Smooth muscle cell (in vitro differentiated cells): ENCODE results near the gene RHEB. TPM values are rescaled to one million over a fixed set of nuclear protein-coding genes. Genes with fewer than 3 reads are reported as not detected.

Source experiments
- DNase-seq: peaks from one replicate; lab custom pipeline; 2025; ENCODE audit not compliant: unreplicated experiment; lab: John Stamatoyannopoulos, UW
- H2AFZ ChIP-seq: fragments of 200-600 bp; sonication (generic); 2 replicates; pipeline ENCODE4 v1.6.0; 2016; ENCODE audit warnings: antibody characterized with exemption, low read depth, mild to moderate bottlenecking
- H3F3A ChIP-seq: fragments of 200-600 bp; sonication (generic); 2 replicates; pipeline ENCODE4 v1.6.0; 2017; ENCODE audit warnings: antibody characterized with exemption, low read depth
- H3K27ac ChIP-seq: fragments of 200-600 bp; sonication (generic); 2 replicates; pipeline ENCODE4 v1.5.1; 2016; ENCODE audit warnings: low read depth, mild to moderate bottlenecking
- H3K27me3 ChIP-seq: fragments of 200-600 bp; sonication (generic); 2 replicates; pipeline ENCODE4 v1.6.1; 2016; ENCODE audit warnings: low read depth, mild to moderate bottlenecking
- H3K36me3 ChIP-seq: fragments of 200-600 bp; sonication (generic); 2 replicates; pipeline ENCODE4 v1.5.1; 2016; ENCODE audit warnings: low read depth
- H3K4me1 ChIP-seq: fragments of 200-600 bp; sonication (generic); 2 replicates; pipeline ENCODE4 v1.5.1; 2016; ENCODE audit warnings: low read depth
- H3K4me2 ChIP-seq: fragments of 200-600 bp; sonication (generic); 2 replicates; pipeline ENCODE4 v1.6.0; 2016; ENCODE audit warnings: mild to moderate bottlenecking
- H3K4me3 ChIP-seq: fragments of 200-600 bp; sonication (generic); 2 replicates; pipeline ENCODE4 v1.5.1; 2016; ENCODE audit warnings: mild to moderate bottlenecking
- H3K79me2 ChIP-seq: fragments of 200-600 bp; sonication (generic); 2 replicates; pipeline ENCODE4 v1.6.0; 2016; ENCODE audit warnings: low read depth, mild to moderate bottlenecking
- H3K9ac ChIP-seq: fragments of 200-600 bp; sonication (generic); 2 replicates; pipeline ENCODE4 v1.6.0; 2016; ENCODE audit warnings: low read depth
- H3K9me3 ChIP-seq: fragments of 200-600 bp; sonication (generic); replicated peaks from 2 replicates; pipeline ENCODE4 v1.5.1; 2016; ENCODE audit warnings: low read depth
- H4K20me1 ChIP-seq: fragments of 200-600 bp; sonication (generic); 2 replicates; pipeline ENCODE4 v1.6.0; 2016; ENCODE audit warnings: low read depth
- WGBS: methylation state at CpG from one replicate; pipeline ENCODE4 v1.1.7; 2016; ENCODE audit warnings: low lambda C conversion rate; 5-methylcytosine and 5-hydroxymethylcytosine counted together
- polyA plus RNA-seq: library from polyadenylated mRNA; unstranded; fragments of >200 nt; fragmentation: Nextera tagmentation; extraction: Ambion mirVana; gene quantifications from 2 replicates; pipeline ENCODE4 v1.2.1, GENCODE V29; 2016
- total RNA-seq: library from RNA; depleted of rRNA; stranded (reverse); fragments of >200 nt; gene quantifications from 2 replicates; pipeline ENCODE4 v1.2.3, GENCODE V29; 2014
- TF ChIP-seq, protein P1 (sequence below): fragments of 200-600 bp; sonication (generic); IDR thresholded peaks from 2 replicates; pipeline ENCODE4 v1.5.1; 2017; ENCODE audit warnings: borderline replicate concordance, mild to moderate bottlenecking, antibody characterized with exemption; ENCODE audit not compliant: insufficient read depth, poor library complexity, severe bottlenecking

RHEB gene
- total and polyA plus RNA-seq, 2 experiments from 2014 or later, result 115 to 151 TPM

DNA sequence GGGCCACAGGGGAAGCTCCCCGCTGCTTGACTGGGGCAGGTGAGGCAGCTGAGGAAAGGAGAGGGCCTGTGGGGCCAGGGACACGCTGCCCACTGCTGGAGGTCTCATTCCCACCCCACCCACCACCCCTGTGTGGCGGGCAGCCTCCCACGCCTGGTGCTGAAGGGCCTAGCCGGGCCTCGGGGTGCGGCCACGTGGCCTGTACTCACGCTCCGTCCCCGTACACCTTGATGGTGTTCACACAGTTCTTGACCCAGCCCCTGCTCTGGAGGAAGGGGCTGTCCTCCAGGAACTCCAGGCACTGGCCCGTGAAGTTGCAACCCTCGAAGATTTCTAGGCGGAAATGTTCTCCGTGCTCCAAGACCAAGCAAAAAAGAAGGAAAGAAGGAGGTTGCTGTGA, 83.7 kb downstream of the RHEB start:
- no peak overlapping the region for H3K27ac ChIP-seq
- H3K36me3 ChIP-seq, result no peaks in the 10 kb centered on the region
- H2AFZ ChIP-seq, result no peak overlapping the region
- DNase-seq, result no peak
- WGBS, result 86% methylated on average over 10 of the region's 15 CpGs
- H3F3A ChIP-seq, result peaks cover 3% of the 10 kb centered on the region
- no peak overlapping the region for H3K4me2 ChIP-seq
- H3K9me3 ChIP-seq, result no peaks in the 10 kb centered on the region
- TF ChIP-seq, protein P1, sequence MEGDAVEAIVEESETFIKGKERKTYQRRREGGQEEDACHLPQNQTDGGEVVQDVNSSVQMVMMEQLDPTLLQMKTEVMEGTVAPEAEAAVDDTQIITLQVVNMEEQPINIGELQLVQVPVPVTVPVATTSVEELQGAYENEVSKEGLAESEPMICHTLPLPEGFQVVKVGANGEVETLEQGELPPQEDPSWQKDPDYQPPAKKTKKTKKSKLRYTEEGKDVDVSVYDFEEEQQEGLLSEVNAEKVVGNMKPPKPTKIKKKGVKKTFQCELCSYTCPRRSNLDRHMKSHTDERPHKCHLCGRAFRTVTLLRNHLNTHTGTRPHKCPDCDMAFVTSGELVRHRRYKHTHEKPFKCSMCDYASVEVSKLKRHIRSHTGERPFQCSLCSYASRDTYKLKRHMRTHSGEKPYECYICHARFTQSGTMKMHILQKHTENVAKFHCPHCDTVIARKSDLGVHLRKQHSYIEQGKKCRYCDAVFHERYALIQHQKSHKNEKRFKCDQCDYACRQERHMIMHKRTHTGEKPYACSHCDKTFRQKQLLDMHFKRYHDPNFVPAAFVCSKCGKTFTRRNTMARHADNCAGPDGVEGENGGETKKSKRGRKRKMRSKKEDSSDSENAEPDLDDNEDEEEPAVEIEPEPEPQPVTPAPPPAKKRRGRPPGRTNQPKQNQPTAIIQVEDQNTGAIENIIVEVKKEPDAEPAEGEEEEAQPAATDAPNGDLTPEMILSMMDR, result no peak
- H3K27me3 ChIP-seq, result no peaks in the 10 kb centered on the region
- peaks cover 5% of the 10 kb centered on the region for H3K4me1 ChIP-seq
- H3K9ac ChIP-seq, result no peak overlapping the region
- H3K4me3 ChIP-seq, result no peak overlapping the region
- H4K20me1 ChIP-seq, result no peaks in the 10 kb centered on the region
- H3K79me2 ChIP-seq, result no peaks in the 10 kb centered on the region

DNA sequence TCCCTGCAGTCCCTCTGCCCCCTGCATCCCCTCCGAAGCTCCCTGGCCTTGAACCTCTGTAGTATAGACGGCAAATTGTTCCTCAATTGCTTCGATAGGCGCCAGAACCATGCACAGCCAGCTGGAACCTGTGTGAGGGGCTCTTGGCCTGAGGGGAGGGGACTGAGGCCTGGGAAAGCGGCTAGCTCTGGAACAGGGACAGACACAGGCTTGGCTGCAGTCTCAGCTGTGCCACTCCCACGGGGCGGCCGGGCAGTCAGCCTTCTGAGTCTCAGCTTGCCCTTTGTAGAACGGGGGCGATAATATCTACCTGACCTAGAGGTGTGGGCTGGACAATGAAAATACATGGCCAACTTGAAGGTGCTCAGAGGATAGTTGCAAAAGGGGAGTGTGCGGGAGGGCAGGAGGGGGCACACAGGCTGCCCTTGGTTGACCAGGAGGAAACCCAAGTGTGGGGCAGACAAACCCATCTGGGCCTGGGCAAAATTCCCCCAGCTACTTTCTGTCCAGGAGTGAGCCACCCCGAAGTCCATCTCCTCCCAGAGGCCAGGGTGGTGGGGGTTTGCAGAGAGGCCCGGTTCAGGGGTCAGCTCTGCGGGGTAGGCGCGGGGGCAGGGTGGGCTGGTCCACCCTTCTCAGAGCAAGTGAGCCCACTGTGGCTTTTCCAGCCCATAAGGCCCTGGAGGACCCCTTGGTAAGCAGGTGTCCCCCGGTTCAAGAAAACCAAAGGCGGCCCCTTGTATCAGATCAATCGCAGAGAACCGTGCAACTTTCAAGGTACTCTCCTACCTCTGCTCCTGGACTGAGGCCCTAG, 84.4 kb downstream of the RHEB start:
- Histone ChIP-seq H3K36me3 (no peaks in the 10 kb centered on the region), H2AFZ (no peak overlapping the region), H3K4me1 (peaks cover 5% of the 10 kb centered on the region), H3K4me3 (no peak overlapping the region), H3F3A (no peaks in the 10 kb centered on the region), H3K79me2 (no peaks in the 10 kb centered on the region), H3K27me3 (no peaks in the 10 kb centered on the region), H3K4me2 (no peak overlapping the region), H3K9ac (no peak overlapping the region), H4K20me1 (no peaks in the 10 kb centered on the region), H3K27ac (no peak overlapping the region), H3K9me3 (no peaks in the 10 kb centered on the region)
- no peak for DNase-seq
- 94% methylated on average over 16 of the region's 20 CpGs for WGBS
- TF ChIP-seq, protein P1, result no peak

DNA sequence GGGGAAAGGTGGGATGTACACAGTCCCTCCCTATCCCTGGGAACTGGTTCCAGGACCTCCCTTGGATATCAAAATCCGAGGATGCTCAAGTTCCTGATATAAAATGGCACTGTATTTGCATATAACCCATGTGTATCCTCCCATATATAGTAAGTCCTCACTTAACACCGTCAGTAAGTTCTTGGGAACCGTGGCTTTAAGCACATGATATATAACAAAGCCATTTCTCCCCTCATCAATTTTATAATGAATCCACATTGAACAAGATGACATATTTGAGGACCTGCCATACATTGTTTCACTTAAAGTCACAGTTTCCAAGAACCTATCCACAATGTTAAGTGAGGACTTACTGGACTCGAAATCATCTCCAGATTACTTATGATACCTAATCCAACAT, 85.1 kb downstream of the RHEB start:
- no peaks in the 10 kb centered on the region for H3K27me3 ChIP-seq
- H4K20me1 ChIP-seq, result no peaks in the 10 kb centered on the region
- H3K4me2 ChIP-seq, result no peak overlapping the region
- no peak for DNase-seq
- no peak overlapping the region for H3K27ac ChIP-seq
- no peaks in the 10 kb centered on the region for H3K9me3 ChIP-seq
- no peaks in the 10 kb centered on the region for H3K36me3 ChIP-seq
- peaks cover under 1% of the 10 kb centered on the region for H3F3A ChIP-seq
- no peak overlapping the region for H3K9ac ChIP-seq
- TF ChIP-seq, protein P1, result no peak
- H2AFZ ChIP-seq, result no peak overlapping the region
- WGBS, result 93% methylated on average over 4 of the region's 4 CpGs
- H3K4me1 ChIP-seq, result peaks cover 6% of the 10 kb centered on the region
- H3K79me2 ChIP-seq, result no peaks in the 10 kb centered on the region
- no peak overlapping the region for H3K4me3 ChIP-seq
